Mesothelial cell of epicardium (in vitro differentiated cells): ENCODE measurements around the gene MST1R. TPM values are rescaled to one million over a fixed set of nuclear protein-coding genes. Genes with fewer than 3 reads are reported as not detected.

Experiments
- DNase-seq, 2 experiments: peaks; one replicate each; pipeline ENCODE4 v3.0.0; 2021; ENCODE audit warnings: low spot score in 2 of 2; ENCODE audit not compliant: unreplicated experiment in 2 of 2
- H3K27ac Mint-ChIP-seq: 2 replicates; pipeline ENCODE4 v1.8.0; 2021; ENCODE audit warnings: mixed read lengths
- H3K27me3 Mint-ChIP-seq: 2 replicates; pipeline ENCODE4 v1.8.0; 2021; ENCODE audit warnings: low read depth, mixed read lengths
- H3K36me3 Mint-ChIP-seq: 2 replicates; pipeline ENCODE4 v1.8.0; 2021; ENCODE audit warnings: mixed read lengths
- H3K4me1 Mint-ChIP-seq: 2 replicates; pipeline ENCODE4 v1.8.0; 2021; ENCODE audit warnings: mixed read lengths
- H3K4me3 Mint-ChIP-seq: 2 replicates; pipeline ENCODE4 v1.8.0; 2021; ENCODE audit warnings: mild to moderate bottlenecking, moderate library complexity, mixed read lengths
- H3K9me3 Mint-ChIP-seq: 2 replicates; pipeline ENCODE4 v1.8.0; 2021; ENCODE audit warnings: mixed read lengths
- total RNA-seq: library from RNA; stranded (reverse); gene quantifications from 3 replicates; pipeline ENCODE4 v1.2.1, GENCODE V29; 2021
- TF ChIP-seq, protein P1 (sequence below): fragments of 200-600 bp; sonication (generic); IDR thresholded peaks from one replicate; pipeline ENCODE4 v1.5.0; 2021; ENCODE audit warnings: antibody characterized with exemption; ENCODE audit not compliant: unreplicated experiment

The MST1R gene
- total RNA-seq, 1 donor from 2014 or later, result 7.0 TPM

DNA sequence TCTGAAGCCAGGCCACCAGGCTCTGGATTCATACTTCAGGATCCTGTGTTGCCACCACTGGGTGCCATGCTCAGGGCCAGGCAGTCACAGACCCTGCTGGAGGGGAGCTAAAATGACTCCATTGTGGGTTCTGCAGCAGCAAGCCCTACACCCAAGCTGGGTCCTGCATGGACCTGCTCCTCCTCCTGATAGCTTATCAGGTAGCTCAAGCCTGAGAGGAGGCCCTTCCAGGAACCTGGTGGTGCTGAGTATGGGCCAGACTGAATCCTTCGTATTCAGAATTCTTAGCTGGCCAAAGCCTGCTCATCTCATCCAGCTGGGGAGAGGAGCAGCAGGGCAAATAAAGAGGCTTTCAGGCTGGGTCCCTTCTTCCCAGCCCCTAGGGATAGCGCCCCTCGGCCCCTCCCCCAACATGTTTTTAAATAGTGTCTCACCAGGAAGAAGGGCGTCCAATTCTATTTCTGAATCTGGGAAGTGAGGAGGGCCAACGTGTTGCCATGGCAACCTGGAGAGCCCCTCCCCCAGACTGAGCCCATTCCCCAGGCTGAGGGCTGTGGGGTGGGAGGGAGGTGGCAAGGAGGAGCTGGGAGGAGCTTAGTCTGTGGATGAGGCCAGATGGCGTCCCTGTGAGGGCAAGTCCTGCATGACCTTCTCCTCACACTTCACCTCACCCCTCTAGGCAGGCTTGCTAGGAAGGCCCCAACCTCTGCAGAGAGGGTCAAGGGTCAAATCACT is 22.9 kb downstream of the MST1R start:
- no peaks in the 10 kb centered on the region for H3K9me3 Mint-ChIP-seq
- H3K27me3 Mint-ChIP-seq, result peaks cover 17% of the 10 kb centered on the region
- DNase-seq, result no peak
- H3K4me3 Mint-ChIP-seq, result no peak overlapping the region
- TF ChIP-seq, protein P1, sequence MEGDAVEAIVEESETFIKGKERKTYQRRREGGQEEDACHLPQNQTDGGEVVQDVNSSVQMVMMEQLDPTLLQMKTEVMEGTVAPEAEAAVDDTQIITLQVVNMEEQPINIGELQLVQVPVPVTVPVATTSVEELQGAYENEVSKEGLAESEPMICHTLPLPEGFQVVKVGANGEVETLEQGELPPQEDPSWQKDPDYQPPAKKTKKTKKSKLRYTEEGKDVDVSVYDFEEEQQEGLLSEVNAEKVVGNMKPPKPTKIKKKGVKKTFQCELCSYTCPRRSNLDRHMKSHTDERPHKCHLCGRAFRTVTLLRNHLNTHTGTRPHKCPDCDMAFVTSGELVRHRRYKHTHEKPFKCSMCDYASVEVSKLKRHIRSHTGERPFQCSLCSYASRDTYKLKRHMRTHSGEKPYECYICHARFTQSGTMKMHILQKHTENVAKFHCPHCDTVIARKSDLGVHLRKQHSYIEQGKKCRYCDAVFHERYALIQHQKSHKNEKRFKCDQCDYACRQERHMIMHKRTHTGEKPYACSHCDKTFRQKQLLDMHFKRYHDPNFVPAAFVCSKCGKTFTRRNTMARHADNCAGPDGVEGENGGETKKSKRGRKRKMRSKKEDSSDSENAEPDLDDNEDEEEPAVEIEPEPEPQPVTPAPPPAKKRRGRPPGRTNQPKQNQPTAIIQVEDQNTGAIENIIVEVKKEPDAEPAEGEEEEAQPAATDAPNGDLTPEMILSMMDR, result no peak
- no peaks in the 10 kb centered on the region for H3K36me3 Mint-ChIP-seq
- no peak overlapping the region for H3K27ac Mint-ChIP-seq
- no peaks in the 10 kb centered on the region for H3K4me1 Mint-ChIP-seq

DNA sequence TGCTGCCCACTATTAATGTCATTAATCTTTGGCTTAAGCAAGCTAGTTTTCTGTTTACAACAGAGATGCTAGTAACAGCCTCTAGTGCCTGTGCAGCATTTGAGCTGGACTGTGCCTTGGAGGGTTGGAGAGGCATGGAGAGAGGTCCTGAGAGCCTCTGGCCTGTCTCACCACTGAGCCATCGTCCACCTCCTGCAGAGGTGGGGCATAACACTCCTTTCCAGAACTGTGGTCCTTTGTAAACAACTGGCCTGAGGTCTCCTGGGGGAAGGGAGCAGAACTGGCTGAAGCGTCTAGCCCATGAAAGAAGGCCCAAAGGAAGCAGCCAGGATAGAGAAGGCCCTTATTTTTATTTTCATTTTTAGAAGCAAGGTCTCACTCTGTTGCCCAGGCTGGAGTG is 24.0 kb downstream of the MST1R start:
- TF ChIP-seq, protein P1, result no peak
- H3K27ac Mint-ChIP-seq, result no peak overlapping the region

DNA sequence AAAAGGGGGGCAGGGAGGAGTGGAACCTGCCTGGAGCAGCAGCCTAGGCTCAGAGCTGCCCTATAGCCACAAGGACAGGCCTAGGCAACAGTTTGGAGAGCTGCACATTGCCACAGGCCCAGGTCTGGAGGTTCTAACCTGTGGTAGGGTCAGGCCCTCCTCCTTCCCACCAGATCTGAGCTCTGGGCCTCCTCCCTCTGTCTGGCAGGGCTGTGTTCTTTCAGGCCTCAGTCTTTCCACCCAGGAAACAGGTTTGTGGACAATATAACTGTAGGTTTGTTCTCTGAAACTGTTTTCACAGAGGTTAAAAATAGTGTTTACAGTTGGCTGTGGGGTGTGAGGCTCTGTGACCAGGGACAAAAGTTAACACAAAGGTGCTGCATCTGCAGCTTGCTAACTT is 25.0 kb downstream of the MST1R start:
- H3K27ac Mint-ChIP-seq, result no peak overlapping the region
- H3K27me3 Mint-ChIP-seq, result peaks cover 31% of the 10 kb centered on the region
- no peaks in the 10 kb centered on the region for H3K9me3 Mint-ChIP-seq
- TF ChIP-seq, protein P1, result no peak
- DNase-seq, result no peak
- no peaks in the 10 kb centered on the region for H3K36me3 Mint-ChIP-seq
- no peaks in the 10 kb centered on the region for H3K4me1 Mint-ChIP-seq
- no peak overlapping the region for H3K4me3 Mint-ChIP-seq

More for the DNA sequence above, 24.0 kb downstream of the MST1R start:
- no peak for DNase-seq
- Mint-ChIP-seq H3K4me3 (no peak overlapping the region), H3K4me1 (no peaks in the 10 kb centered on the region), H3K36me3 (no peaks in the 10 kb centered on the region), H3K9me3 (no peaks in the 10 kb centered on the region), H3K27me3 (peaks cover 28% of the 10 kb centered on the region)

DNA sequence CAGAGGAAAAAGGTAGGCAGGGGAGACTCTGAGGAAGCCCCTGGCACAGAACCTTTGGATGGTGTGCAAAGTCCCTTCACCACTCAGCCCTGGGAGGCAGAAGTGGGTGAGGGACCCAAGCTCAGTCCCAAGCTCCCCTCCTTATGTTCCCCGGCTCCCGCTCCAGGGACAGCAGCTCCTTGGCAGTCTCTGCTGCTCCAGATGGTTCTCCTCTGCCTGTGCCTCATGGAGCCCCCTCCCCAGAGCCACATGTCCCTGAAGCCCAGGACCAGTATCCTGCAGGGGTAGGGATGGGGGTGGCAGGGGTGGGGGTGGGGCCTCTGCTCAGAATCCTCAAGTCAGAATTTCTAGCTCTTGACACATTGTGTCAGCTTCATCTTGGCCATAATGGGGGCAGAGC is 26.0 kb downstream of the MST1R start:
- no peak for DNase-seq
- TF ChIP-seq, protein P1, result no peak
- Mint-ChIP-seq H3K27me3 (peaks cover 29% of the 10 kb centered on the region), H3K27ac (no peak overlapping the region), H3K9me3 (no peaks in the 10 kb centered on the region), H3K36me3 (no peaks in the 10 kb centered on the region), H3K4me3 (no peak overlapping the region), H3K4me1 (no peaks in the 10 kb centered on the region)

DNA sequence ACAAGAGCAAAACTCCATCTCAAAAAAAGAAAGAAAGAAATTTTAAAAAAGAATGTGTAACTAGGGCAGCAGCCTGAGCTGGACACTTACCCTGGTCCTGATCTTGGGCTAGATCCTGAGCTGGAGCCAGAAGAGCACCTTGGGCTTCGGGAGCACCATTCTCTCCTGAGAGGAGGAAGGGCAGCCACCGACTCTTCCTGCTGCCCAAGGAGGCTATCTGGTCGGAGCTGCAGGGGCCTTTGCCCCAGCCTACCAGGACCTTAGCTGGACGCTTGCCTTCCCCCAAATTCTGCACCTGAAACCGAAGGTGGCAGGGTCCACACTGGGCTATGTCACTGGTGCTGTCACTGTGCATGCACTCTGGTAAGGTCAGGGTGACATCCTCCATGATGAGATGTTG is 27.1 kb downstream of the MST1R start:
- no peak overlapping the region for H3K27ac Mint-ChIP-seq
- TF ChIP-seq, protein P1, result no peak
- peaks cover 33% of the 10 kb centered on the region for H3K27me3 Mint-ChIP-seq
- H3K9me3 Mint-ChIP-seq, result no peaks in the 10 kb centered on the region
- no peak overlapping the region for H3K4me3 Mint-ChIP-seq
- H3K4me1 Mint-ChIP-seq, result no peaks in the 10 kb centered on the region
- no peaks in the 10 kb centered on the region for H3K36me3 Mint-ChIP-seq
- DNase-seq, result no peak
